ENCODE results near the gene OS9. TPM values are rescaled to one million over a fixed set of nuclear protein-coding genes. Genes with fewer than 3 reads are reported as not detected.
"Not testable (repeated sequence)": the region's sequence is repeated elsewhere in the genome, so short reads cannot be mapped to it uniquely, and the experiment has no call there.

The OS9 gene
- total RNA-seq = 100 to 1,000 TPM; 171 to 305 (median 278) TPM

DNA sequence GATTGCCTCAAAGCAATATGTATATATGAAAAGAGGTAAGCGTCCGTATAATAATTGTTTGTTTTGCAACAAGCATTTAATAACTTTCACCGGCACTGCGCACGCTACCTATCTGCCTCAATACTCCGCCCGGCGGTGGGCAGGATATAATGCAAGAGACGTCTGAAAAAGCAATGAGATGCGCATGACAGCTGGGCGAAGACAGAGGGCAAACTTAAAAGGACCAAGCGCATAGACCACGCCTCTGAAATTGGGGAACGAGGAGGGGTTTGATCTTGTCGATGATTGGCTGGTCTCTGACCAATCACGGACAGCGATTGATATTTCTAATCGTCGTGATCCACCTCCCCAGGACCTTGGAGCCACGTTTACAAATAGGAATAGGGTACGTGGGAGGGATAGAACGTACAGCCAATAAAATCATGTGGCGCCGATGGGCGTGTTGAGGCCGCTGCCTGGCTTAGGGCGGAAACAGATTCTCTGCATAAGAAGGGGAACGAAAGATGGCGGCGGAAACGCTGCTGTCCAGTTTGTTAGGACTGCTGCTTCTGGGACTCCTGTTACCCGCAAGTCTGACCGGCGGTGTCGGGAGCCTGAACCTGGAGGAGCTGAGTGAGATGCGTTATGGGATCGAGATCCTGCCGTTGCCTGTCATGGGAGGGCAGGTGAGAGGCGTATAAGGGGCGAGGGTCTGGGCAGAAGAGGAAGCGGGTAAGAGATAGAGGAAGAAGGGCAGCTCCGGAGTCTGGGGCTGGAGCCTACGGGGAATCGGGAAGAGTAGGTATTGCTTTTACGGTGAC lies at the start of gene OS9:
TSS of gene OS9 (plus strand) at position 474 of the 800 bp plus-strand sequence. CDS start at position 504, 30 bp downstream.
- DNase-seq (peak; percentile 79 to 99), ATAC-seq (ENCODE audit: low FRiP score in 2 of 2) (peak; percentile 99 to 100)
- Histone ChIP-seq H3K36me3 (peaks cover 9 to 33% (median 24%) of the 10 kb centered on the region in 4 donors), H3K4me1 (peaks cover 13 to 21% (median 15%) of the 10 kb centered on the region in 4 donors), H3K4me3 (peak within 1 kb of the TSS; percentile 76 to 92 (median 88)), H3K27me3 (no peaks in the 10 kb centered on the region), H3K9me3 (no peaks in the 10 kb centered on the region), H3K27ac (peak within 1 kb of the TSS; percentile 78 to 91 (median 84))
- TF ChIP-seq POLR2A (IDR thresholded peaks at IDR 0.05) (peak in 3 of 4 donors; percentile 73 to 89 (median 81)), EP300 (IDR thresholded peaks at IDR 0.05) (no peak), POLR2AphosphoS5 (IDR thresholded peaks at IDR 0.05) (peak; percentile 84 to 88)
- TF ChIP-seq, protein P1, sequence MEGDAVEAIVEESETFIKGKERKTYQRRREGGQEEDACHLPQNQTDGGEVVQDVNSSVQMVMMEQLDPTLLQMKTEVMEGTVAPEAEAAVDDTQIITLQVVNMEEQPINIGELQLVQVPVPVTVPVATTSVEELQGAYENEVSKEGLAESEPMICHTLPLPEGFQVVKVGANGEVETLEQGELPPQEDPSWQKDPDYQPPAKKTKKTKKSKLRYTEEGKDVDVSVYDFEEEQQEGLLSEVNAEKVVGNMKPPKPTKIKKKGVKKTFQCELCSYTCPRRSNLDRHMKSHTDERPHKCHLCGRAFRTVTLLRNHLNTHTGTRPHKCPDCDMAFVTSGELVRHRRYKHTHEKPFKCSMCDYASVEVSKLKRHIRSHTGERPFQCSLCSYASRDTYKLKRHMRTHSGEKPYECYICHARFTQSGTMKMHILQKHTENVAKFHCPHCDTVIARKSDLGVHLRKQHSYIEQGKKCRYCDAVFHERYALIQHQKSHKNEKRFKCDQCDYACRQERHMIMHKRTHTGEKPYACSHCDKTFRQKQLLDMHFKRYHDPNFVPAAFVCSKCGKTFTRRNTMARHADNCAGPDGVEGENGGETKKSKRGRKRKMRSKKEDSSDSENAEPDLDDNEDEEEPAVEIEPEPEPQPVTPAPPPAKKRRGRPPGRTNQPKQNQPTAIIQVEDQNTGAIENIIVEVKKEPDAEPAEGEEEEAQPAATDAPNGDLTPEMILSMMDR (IDR thresholded peaks at IDR 0.05) = peak; percentile 63 to 86 (median 82)
- WGBS, 2 donors = 0% methylated on average over 44 to 45 of the region's 45 CpGs

GRCh38 chr12:57645990-57646658 lies 47.8 kb upstream of the OS9 start:
- 73 to 74% methylated on average over 10 to 11 of the region's 13 CpGs for WGBS, 2 donors
- H3K9me3 ChIP-seq = peaks cover 0 to 11% (median 10%) of the 10 kb centered on the region in 4 donors
- H3K27me3 ChIP-seq; H3K4me3 ChIP-seq; H3K36me3 ChIP-seq; ATAC-seq (ENCODE audit: low FRiP score in 2 of 2); H3K27ac ChIP-seq; H3K4me1 ChIP-seq; DNase-seq: not testable (repeated sequence)

DNA sequence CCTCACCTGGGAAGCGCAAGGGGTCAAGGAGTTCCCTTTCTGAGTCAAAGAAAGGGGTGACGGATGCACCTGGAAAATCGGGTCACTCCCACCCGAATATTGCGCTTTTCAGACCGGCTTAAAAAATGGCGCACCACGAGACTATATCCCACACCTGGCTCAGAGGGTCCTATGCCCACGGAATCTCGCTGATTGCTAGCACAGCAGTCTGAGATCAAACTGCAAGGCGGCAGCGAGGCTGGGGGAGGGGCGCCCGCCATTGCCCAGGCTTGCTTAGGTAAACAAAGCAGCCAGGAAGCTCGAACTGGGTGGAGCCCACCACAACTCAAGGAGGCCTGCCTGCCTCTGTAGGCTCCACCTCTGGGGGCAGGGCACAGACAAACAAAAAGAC lies 47.3 kb upstream of the OS9 start:
- not testable (repeated sequence) for H3K4me1 ChIP-seq; H3K27ac ChIP-seq; H3K27me3 ChIP-seq; H3K36me3 ChIP-seq; H3K4me3 ChIP-seq; DNase-seq; ATAC-seq (ENCODE audit: low FRiP score in 2 of 2)
- WGBS, 2 donors = 81 to 90% methylated on average over 4 to 10 of the region's 15 CpGs
- H3K9me3 ChIP-seq = peaks cover 0 to 11% (median 10%) of the 10 kb centered on the region in 4 donors

GRCh38 chr12:57654042-57654441 lies 39.9 kb upstream of the OS9 start:
- Histone ChIP-seq H3K27ac (no peak overlapping the region), H3K4me1 (peaks cover 0 to 12% (median 2%) of the 10 kb centered on the region in 4 donors), H3K9me3 (no peaks in the 10 kb centered on the region), H3K4me3 (no peak overlapping the region), H3K36me3 (no peaks in the 10 kb centered on the region), H3K27me3 (no peaks in the 10 kb centered on the region)
- ATAC-seq (ENCODE audit: low FRiP score in 2 of 2) (no peak), DNase-seq (no peak)
- 66 to 70% methylated on average over 3 of the region's 3 CpGs for WGBS, 2 donors
- no peak for TF ChIP-seq POLR2AphosphoS5 (IDR thresholded peaks at IDR 0.05)
- no peak for TF ChIP-seq EP300 (IDR thresholded peaks at IDR 0.05)

DNA sequence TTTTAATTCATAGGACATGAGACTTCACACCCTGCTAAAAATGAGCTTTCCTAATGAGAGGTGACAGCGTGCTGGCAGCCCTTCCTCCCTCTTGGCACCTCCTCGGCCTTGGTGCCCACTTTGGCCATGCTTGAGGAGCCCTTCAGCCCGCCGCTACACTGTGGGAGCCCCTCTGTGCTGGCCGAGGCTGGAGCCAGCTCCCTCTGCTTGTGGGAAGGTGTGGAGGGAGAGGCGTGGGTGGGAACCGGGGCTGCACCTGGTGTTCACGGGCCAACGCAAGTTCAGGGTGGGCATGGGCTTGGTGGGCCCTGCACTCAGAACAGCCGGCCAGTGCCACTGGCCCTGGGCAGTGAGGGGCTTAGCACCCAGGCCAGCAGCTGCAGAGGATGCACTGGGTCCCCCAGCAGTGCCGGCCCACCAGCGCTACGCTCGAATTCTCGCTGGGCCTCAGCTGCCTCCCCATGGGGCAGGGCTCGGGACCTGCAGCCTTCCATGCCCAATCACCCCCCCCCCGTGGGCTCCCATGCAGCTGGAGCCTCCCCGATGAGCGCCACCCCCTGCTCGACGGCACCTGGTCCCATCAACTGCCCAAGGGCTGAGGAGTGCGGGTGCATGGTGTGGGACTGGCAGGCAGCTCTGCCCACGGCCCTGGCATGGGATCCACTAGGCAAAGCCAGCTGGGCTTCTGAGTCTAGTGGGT lies 38.2 kb upstream of the OS9 start:
- H3K27ac ChIP-seq = no peak overlapping the region
- ATAC-seq (ENCODE audit: low FRiP score in 2 of 2) (no peak), DNase-seq (peak in 1 of 2 donors; percentile 65)
- TF ChIP-seq POLR2A (IDR thresholded peaks at IDR 0.05) (no peak), EP300 (IDR thresholded peaks at IDR 0.05) (no peak), POLR2AphosphoS5 (IDR thresholded peaks at IDR 0.05) (no peak)
- TF ChIP-seq, protein P1 (IDR thresholded peaks at IDR 0.05) = no peak
- H3K27me3 ChIP-seq = no peaks in the 10 kb centered on the region
- H3K36me3 ChIP-seq = no peaks in the 10 kb centered on the region
- 87% methylated on average over 4 to 21 of the region's 23 CpGs for WGBS, 2 donors
- no peak overlapping the region for H3K4me3 ChIP-seq
- peaks cover 0 to 12% (median 2%) of the 10 kb centered on the region in 4 donors for H3K4me1 ChIP-seq
- no peaks in the 10 kb centered on the region for H3K9me3 ChIP-seq

- H3K4me1 ChIP-seq = peaks cover 0 to 12% (median 2%) of the 10 kb centered on the region in 4 donors
- H3K4me3 ChIP-seq; H3K27ac ChIP-seq; DNase-seq; H3K27me3 ChIP-seq; H3K9me3 ChIP-seq; H3K36me3 ChIP-seq; ATAC-seq (ENCODE audit: low FRiP score in 2 of 2): not testable (repeated sequence)
- 79 to 86% methylated on average over 3 to 4 of the region's 4 CpGs for WGBS, 2 donors
Observed at GRCh38 chr12:57656408-57656807, 37.5 kb upstream of the OS9 start.
